SHP77 treated with DMSO at 0.1 percent for 48 hours (cell line): ENCODE measurements around the gene PCNT.
"Not testable (repeated sequence)": the region's sequence is repeated elsewhere in the genome, so short reads cannot be mapped to it uniquely, and the experiment has no call there.

Experiments
- DNase-seq: peaks from one replicate; lab custom pipeline; 2025; lab: John Stamatoyannopoulos, UW

The PCNT gene

GRCh38 chr21:46308431-46308830 lies 15.5 kb upstream of the PCNT start:
- no peak for DNase-seq

GRCh38 chr21:46310260-46310659 lies 13.7 kb upstream of the PCNT start:
- not testable (repeated sequence) for DNase-seq

- no peak for DNase-seq
Observed at GRCh38 chr21:46311568-46311967, 12.4 kb upstream of the PCNT start.

- no peak for DNase-seq
Observed at GRCh38 chr21:46312949-46313348, 11.0 kb upstream of the PCNT start.

- no peak for DNase-seq
Observed at GRCh38 chr21:46314441-46315020, 9.4 kb upstream of the PCNT start.

GRCh38 chr21:46316708-46317324 lies 7.1 kb upstream of the PCNT start:
- no peak for DNase-seq

- DNase-seq: no peak
Observed at GRCh38 chr21:46317710-46318463, 6.1 kb upstream of the PCNT start.

- no peak for DNase-seq
Observed at GRCh38 chr21:46318464-46318845, 5.5 kb upstream of the PCNT start.

- no peak for DNase-seq
Observed at GRCh38 chr21:46319186-46319585, 4.8 kb upstream of the PCNT start.

GRCh38 chr21:46320331-46320801 lies 3.6 kb upstream of the PCNT start:
- no peak for DNase-seq

- DNase-seq: no peak
Observed at GRCh38 chr21:46322351-46323226, 1.4 kb upstream of the PCNT start.

- DNase-seq: no peak
Observed at GRCh38 chr21:46323227-46323709, 688 bp upstream of the PCNT start.

- DNase-seq: peak; percentile 40
Observed at GRCh38 chr21:46324390-46325072, 575 bp downstream of the PCNT start.

GRCh38 chr21:46325073-46325912 lies 1.3 kb downstream of the PCNT start:
- DNase-seq: no peak

- no peak for DNase-seq
Observed at GRCh38 chr21:46326110-46326703, 2.3 kb downstream of the PCNT start.

GRCh38 chr21:46327711-46328110 lies 3.8 kb downstream of the PCNT start:
- no peak for DNase-seq

GRCh38 chr21:46328151-46328550 lies 4.2 kb downstream of the PCNT start:
- DNase-seq: no peak

GRCh38 chr21:46329796-46330195 lies 5.8 kb downstream of the PCNT start:
- DNase-seq: no peak

GRCh38 chr21:46334351-46335140 lies 10.6 kb downstream of the PCNT start:
- no peak for DNase-seq
